VCaP (cell line): Measurements from ENCODE around the gene DISC1.

Experiments used
- H3K27ac ChIP-seq: fragments of 450-650 bp; 2 replicates; pipeline ENCODE4 v1.5.1; 2017
- CTCF ChIP-seq: fragments of 450-650 bp; conservative IDR thresholded peaks from 2 replicates; pipeline ENCODE4 v1.5.1; 2017; ENCODE audit warnings: mild to moderate bottlenecking, moderate library complexity

DISC1 gene

DNA sequence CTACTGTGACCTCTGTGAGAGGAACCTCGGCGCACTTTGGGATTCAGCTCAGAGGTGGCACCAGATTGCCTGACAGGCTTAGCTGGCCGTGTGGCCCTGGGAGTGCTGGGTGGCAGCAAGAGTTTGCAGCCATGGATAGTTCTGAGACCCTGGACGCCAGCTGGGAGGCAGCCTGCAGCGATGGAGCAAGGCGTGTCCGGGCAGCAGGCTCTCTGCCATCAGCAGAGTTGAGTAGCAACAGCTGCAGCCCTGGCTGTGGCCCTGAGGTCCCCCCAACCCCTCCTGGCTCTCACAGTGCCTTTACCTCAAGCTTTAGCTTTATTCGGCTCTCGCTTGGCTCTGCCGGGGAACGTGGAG lies 67.5 kb downstream of the DISC1 start:
- no peak overlapping the region for H3K27ac ChIP-seq
- TF ChIP-seq CTCF: no peak

GRCh38 chr1:231694465-231695077 lies 68.0 kb downstream of the DISC1 start:
- no peak for TF ChIP-seq CTCF

DNA sequence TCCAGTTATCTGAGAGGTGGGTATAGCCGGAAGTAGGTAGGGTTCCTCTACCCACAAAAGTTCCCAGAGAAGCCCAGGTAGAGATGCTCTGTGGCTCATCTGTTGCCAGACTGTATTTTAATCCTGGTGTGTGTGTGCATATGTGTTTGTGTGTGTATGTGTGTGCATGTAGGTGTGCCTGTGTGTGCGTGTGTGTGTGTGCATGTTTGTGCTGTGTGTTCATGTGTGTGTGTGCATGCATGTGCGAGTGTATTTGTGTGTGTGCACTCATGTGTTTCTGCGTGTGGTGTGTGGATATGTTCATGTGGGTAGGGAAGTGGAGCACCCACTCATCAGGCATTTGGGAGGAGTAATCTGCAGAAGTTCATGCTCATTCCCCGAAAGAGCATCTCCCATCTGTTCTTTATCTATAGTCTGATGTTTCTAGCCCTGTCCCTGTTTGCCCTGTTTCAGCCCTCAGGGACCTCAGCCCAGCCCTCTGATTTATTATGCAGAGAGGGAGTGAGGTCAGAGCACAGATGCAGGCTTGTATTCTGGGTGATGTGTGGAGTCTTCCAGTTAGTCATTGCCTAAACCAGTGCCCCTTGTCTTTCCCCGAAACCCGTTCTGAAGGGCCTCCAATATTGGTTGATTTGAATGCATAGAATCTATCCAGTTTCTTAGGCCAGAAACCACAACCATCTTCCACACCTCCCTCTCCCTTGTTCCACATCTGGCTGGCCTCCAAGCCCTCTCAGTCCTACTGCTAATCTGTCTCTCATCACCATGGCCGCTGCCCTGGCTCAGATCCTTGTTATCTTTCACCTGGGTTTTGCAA lies 69.1 kb downstream of the DISC1 start:
- no peak for TF ChIP-seq CTCF
- H3K27ac ChIP-seq: no peak overlapping the region

More at GRCh38 chr1:231694465-231695077, 68.0 kb downstream of the DISC1 start:
- no peak overlapping the region for H3K27ac ChIP-seq

DNA sequence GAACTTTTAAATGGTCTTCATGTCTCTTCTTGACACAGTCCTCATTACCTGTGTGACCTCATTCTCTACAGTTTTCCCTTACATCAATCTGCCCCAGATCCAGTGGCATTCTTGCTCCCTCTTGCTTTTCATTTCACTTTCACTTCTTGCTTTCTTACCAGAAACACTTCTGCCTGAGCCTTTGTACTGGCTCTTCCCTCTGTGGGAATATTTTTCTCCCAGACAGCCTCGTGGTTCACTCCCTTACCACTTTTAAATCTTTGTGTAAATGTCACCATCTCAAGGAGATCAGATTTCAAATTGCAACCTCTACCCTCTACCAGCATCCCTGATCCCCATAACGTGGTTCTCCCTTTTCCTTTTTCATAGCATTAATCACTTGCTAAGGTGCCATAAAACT lies 73.2 kb downstream of the DISC1 start:
- H3K27ac ChIP-seq: no peak overlapping the region
- TF ChIP-seq CTCF: no peak

DNA sequence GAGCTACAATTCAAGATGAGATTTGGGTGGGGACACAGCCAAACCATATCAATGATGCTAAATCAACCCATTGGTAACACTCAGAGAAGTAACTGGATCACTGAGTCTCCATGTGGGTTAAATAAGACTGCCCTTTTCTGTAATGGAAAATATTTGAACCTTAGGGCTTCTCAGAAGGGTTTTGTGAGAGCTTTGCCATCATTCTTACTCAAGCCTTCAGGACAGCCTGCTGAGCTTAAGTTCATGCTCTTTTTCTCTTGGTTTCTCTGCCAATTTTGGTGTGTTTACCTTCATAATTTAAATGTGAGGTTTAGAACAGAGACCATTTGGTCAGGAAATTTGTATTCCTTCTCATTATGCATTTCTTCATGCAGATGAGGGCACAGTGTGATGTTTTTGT lies 74.7 kb downstream of the DISC1 start:
- TF ChIP-seq CTCF: no peak
- no peak overlapping the region for H3K27ac ChIP-seq

- TF ChIP-seq CTCF: no peak
- no peak overlapping the region for H3K27ac ChIP-seq
Measured at GRCh38 chr1:231702331-231702730, 75.7 kb downstream of the DISC1 start.

GRCh38 chr1:231702804-231703203 lies 76.2 kb downstream of the DISC1 start:
- TF ChIP-seq CTCF: no peak
- H3K27ac ChIP-seq: no peak overlapping the region
